ENCODE data around the gene GBGT1.

DNA sequence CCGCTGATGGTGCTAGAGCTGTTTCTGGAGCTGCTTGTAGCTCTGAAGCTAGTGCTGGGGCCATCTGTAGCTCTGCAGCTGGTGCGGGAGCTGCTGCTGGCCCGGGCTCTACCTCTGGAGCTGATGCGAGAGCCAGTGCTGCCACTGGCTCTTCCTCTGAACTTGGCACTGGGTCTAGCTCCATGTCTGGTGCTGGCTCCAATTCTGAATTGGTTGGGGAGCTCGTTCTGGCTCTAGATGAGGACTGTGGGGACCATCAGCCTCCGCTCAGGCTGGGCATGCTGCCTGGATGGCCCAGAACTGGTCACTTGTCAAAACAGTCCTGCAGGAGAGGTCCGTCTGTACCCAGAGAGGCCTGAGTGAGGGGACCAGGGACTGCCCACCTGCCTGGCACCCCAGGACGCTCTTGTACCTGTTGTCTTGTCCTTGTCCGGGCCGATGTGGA lies 23.9 kb upstream of the GBGT1 start:
- TF ChIP-seq, protein P1, sequence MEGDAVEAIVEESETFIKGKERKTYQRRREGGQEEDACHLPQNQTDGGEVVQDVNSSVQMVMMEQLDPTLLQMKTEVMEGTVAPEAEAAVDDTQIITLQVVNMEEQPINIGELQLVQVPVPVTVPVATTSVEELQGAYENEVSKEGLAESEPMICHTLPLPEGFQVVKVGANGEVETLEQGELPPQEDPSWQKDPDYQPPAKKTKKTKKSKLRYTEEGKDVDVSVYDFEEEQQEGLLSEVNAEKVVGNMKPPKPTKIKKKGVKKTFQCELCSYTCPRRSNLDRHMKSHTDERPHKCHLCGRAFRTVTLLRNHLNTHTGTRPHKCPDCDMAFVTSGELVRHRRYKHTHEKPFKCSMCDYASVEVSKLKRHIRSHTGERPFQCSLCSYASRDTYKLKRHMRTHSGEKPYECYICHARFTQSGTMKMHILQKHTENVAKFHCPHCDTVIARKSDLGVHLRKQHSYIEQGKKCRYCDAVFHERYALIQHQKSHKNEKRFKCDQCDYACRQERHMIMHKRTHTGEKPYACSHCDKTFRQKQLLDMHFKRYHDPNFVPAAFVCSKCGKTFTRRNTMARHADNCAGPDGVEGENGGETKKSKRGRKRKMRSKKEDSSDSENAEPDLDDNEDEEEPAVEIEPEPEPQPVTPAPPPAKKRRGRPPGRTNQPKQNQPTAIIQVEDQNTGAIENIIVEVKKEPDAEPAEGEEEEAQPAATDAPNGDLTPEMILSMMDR (IDR thresholded peaks at IDR 0.05; ENCODE audit: low read depth, low read length), result no peak
- TF ChIP-seq EZH2phosphoT487 (IDR thresholded peaks at IDR 0.05; ENCODE audit: low read depth), result no peak
